HFF-Myc (cell line): ENCODE measurements around the gene KCNQ5.

Source experiments
- DNase-seq: peaks from one replicate; pipeline ENCODE4 v3.0.0-alpha.2; 2011; ENCODE audit warnings: low read depth; ENCODE audit errors: extremely low read depth
- H3K4me3 ChIP-seq: replicated peaks from 2 replicates; pipeline ENCODE4 v1.5.1; 2011; ENCODE audit warnings: low read depth, mild to moderate bottlenecking, control low read depth, low read length
- CTCF ChIP-seq: IDR thresholded peaks from 2 replicates; pipeline ENCODE4 v1.5.1; 2012; ENCODE audit warnings: mild to moderate bottlenecking, low read depth, low read length, control low read depth; ENCODE audit errors: missing control alignments

KCNQ5 gene

GRCh38 chr6:73032586-73032985 is 410.7 kb downstream of the KCNQ5 start:
- no peak for TF ChIP-seq CTCF
- no peak for DNase-seq

GRCh38 chr6:73036689-73037088 is 414.8 kb downstream of the KCNQ5 start:
- no peak overlapping the region for H3K4me3 ChIP-seq
- DNase-seq = no peak
- TF ChIP-seq CTCF = no peak

More at GRCh38 chr6:73032586-73032985, 410.7 kb downstream of the KCNQ5 start:
- no peak overlapping the region for H3K4me3 ChIP-seq

GRCh38 chr6:73041051-73041450 is 419.2 kb downstream of the KCNQ5 start:
- no peak for DNase-seq
- H3K4me3 ChIP-seq = no peak overlapping the region
- TF ChIP-seq CTCF = no peak

- no peak for TF ChIP-seq CTCF
- DNase-seq = no peak
- no peak overlapping the region for H3K4me3 ChIP-seq
Measured at GRCh38 chr6:73042892-73043291, 421.0 kb downstream of the KCNQ5 start.

- no peak for TF ChIP-seq CTCF
- DNase-seq = no peak
- no peak overlapping the region for H3K4me3 ChIP-seq
Measured at GRCh38 chr6:73043446-73043845, 421.6 kb downstream of the KCNQ5 start.

GRCh38 chr6:73045609-73046008 is 423.7 kb downstream of the KCNQ5 start:
- H3K4me3 ChIP-seq = no peak overlapping the region
- no peak for DNase-seq
- TF ChIP-seq CTCF = no peak

- DNase-seq = no peak
- TF ChIP-seq CTCF = no peak
- no peak overlapping the region for H3K4me3 ChIP-seq
Measured at GRCh38 chr6:73047801-73048200, 425.9 kb downstream of the KCNQ5 start.
